Lower leg skin (tissue), 3 donors: ENCODE results near the gene REXO4.

ENCODE experiments used
- CTCF ChIP-seq, 3 donors: fragments of 450-650 bp; IDR thresholded peaks; one replicate each; pipeline ENCODE4 v1.5.1; 2016; ENCODE audit warnings: antibody characterized with exemption in 3 of 3, mild to moderate bottlenecking in 3 of 3, moderate library complexity in 2 of 3
- POLR2A ChIP-seq, 2 donors: fragments of 450-650 bp; IDR thresholded peaks; one replicate each; pipeline ENCODE4 v1.6.1; 2016 to 2017; ENCODE audit warnings: antibody characterized with exemption in 2 of 2, mild to moderate bottlenecking in 1 of 2, moderate library complexity in 1 of 2

GRCh38 chr9:133425049-133425632 lies 7.3 kb upstream of the REXO4 start:
- TF ChIP-seq CTCF (IDR thresholded peaks at IDR 0.05) (no peak), POLR2A (IDR thresholded peaks at IDR 0.05) (no peak)
